K562 (cell line): ENCODE data around the gene NEDD9. TPM values are rescaled to one million over a fixed set of nuclear protein-coding genes. Genes with fewer than 3 reads are reported as not detected.

ENCODE experiments used
- CEBPB ChIP-seq: fragments of 450-650 bp; IDR thresholded peaks from 2 replicates; pipeline ENCODE4 v1.6.1; 2016; ENCODE audit warnings: missing genetic modification characterization, missing compliant biosample characterization
- DPF2 ChIP-seq: fragments of 450-650 bp; IDR thresholded peaks from 2 replicates; pipeline ENCODE4 v1.6.1; 2016
- EHMT2 ChIP-seq: fragments of 450-650 bp; IDR thresholded peaks from 2 replicates; pipeline ENCODE4 v1.6.1; 2018; ENCODE audit warnings: antibody characterized with exemption
- EP300 ChIP-seq: IDR thresholded peaks from 2 replicates; pipeline ENCODE4 v1.6.1; 2012; ENCODE audit warnings: low read length, improper control_type of control experiment
- GABPB1 ChIP-seq: sonication (generic); formaldehyde crosslinking; IDR thresholded peaks from 2 replicates; pipeline ENCODE4 v1.8.0; 2022; ENCODE audit warnings: mild to moderate bottlenecking, missing genetic modification reagents
- HDAC3 ChIP-seq: fragments of 450-650 bp; IDR thresholded peaks from 2 replicates; pipeline ENCODE4 v1.6.1; 2018; ENCODE audit warnings: borderline replicate concordance, mild to moderate bottlenecking, moderate library complexity; ENCODE audit not compliant: partially characterized antibody
- JUN ChIP-seq, 2 experiments: sonication (generic) in 1 of 2; formaldehyde crosslinking in 1 of 2; IDR thresholded peaks; 2 replicates each; pipeline versions ENCODE4 v1.6.1 to v1.8.0; 2012 to 2022; ENCODE audit warnings: borderline replicate concordance in 2 of 2, mild to moderate bottlenecking in 2 of 2, improper control_type of control experiment in 1 of 2, low read depth in 1 of 2, low read length in 1 of 2, missing genetic modification reagents in 1 of 2
- KDM5B ChIP-seq: fragments of 200-600 bp; sonication (generic); IDR thresholded peaks from 2 replicates; pipeline ENCODE4 v1.6.1; 2012; ENCODE audit warnings: low read depth, mild to moderate bottlenecking, moderate library complexity, low read length, control low read depth, inconsistent platforms; ENCODE audit not compliant: insufficient replicate concordance
- MIER1 ChIP-seq: fragments of 450-650 bp; IDR thresholded peaks from 2 replicates; pipeline ENCODE4 v1.6.1; 2016; ENCODE audit warnings: antibody characterized with exemption, mild to moderate bottlenecking, low read depth
- MTA3 ChIP-seq: fragments of 450-650 bp; formaldehyde crosslinking; IDR thresholded peaks from 2 replicates; pipeline ENCODE4 v1.6.1; 2017; ENCODE audit warnings: mild to moderate bottlenecking, borderline replicate concordance
- NFIX ChIP-seq: fragments of 250-450 bp; sonication (Bioruptor Pico); IDR thresholded peaks from 2 replicates; pipeline ENCODE4 v1.4.0; 2020; ENCODE audit warnings: low read depth, mild to moderate bottlenecking, moderate library complexity
- XRCC4 ChIP-seq: IDR thresholded peaks from one replicate; pipeline ENCODE4 v1.6.1; 2011; ENCODE audit not compliant: insufficient read depth, insufficient read length; ENCODE audit errors: extremely low read depth
- ZNF184 ChIP-seq: sonication (generic); formaldehyde crosslinking; IDR thresholded peaks from 2 replicates; pipeline ENCODE4 v1.5.0; 2020; ENCODE audit warnings: missing genetic modification reagents
- ZNF316 ChIP-seq: fragments of 450-650 bp; IDR thresholded peaks from 2 replicates; pipeline ENCODE4 v1.6.1; 2016
- polyA plus RNA-seq, 8 experiments: library from polyadenylated mRNA; depleted of rRNA in 4 of 8; stranded (reverse) in 5 of 8; unstranded in 3 of 8; fragments of >200 nt; fragmentation: Nextera tagmentation in 2 of 8; fragmentation: Illumina TruSeq in 1 of 8; extraction: Ambion mirVana in 2 of 8; extraction: Trizol in 1 of 8; gene quantifications; 2 replicates each; pipeline versions ENCODE4 v1.2.1 to v1.2.3, GENCODE V29; 2011 to 2014; ENCODE audit warnings: inconsistent platforms in 1 of 8, missing spikeins in 1 of 8
- total RNA-seq, 7 experiments: library from RNA; depleted of rRNA in 6 of 7; stranded (reverse); fragments of >200 nt in 6 of 7; fragmentation: Illumina TruSeq in 2 of 7; extraction: Trizol in 2 of 7; gene quantifications; 2 replicates each; pipeline versions ENCODE4 v1.2.1 to v1.2.3, GENCODE V29; 2011 to 2021; ENCODE audit warnings: low replicate concordance in 1 of 7
- TF ChIP-seq, protein P1 (sequence below): fragments of 450-650 bp; formaldehyde crosslinking; IDR thresholded peaks from 2 replicates; pipeline ENCODE4 v1.4.0; 2022; ENCODE audit warnings: missing genetic modification characterization
- TF ChIP-seq, protein P2 (sequence below), 2 experiments: fragments of 450-650 bp; IDR thresholded peaks; 2 replicates each; pipeline ENCODE4 v1.6.1; 2016
- TF ChIP-seq, protein P3 (sequence below): fragments of 450-650 bp; conservative IDR thresholded peaks from 2 replicates; pipeline ENCODE4 v1.6.1; 2016; ENCODE audit warnings: missing genetic modification characterization, low read depth, mild to moderate bottlenecking, missing compliant biosample characterization, moderate library complexity
- TF ChIP-seq, protein P4 (sequence below): fragments of 450-650 bp; IDR thresholded peaks from 2 replicates; pipeline ENCODE4 v1.6.1; 2016; ENCODE audit warnings: borderline replicate concordance
- TF ChIP-seq, protein P5 (sequence below): sonication (generic); formaldehyde crosslinking; IDR thresholded peaks from 2 replicates; pipeline ENCODE4 v1.8.0; 2022; ENCODE audit warnings: missing genetic modification reagents, mild to moderate bottlenecking, moderate library complexity, borderline replicate concordance

NEDD9 gene
- total and polyA plus RNA-seq, 9 of the 15 experiments (the other 6 are each of a cell fraction or from before 2014, with no cell fraction given): 0.04 to 0.18 (median 0.15) TPM; not detected in 6

DNA sequence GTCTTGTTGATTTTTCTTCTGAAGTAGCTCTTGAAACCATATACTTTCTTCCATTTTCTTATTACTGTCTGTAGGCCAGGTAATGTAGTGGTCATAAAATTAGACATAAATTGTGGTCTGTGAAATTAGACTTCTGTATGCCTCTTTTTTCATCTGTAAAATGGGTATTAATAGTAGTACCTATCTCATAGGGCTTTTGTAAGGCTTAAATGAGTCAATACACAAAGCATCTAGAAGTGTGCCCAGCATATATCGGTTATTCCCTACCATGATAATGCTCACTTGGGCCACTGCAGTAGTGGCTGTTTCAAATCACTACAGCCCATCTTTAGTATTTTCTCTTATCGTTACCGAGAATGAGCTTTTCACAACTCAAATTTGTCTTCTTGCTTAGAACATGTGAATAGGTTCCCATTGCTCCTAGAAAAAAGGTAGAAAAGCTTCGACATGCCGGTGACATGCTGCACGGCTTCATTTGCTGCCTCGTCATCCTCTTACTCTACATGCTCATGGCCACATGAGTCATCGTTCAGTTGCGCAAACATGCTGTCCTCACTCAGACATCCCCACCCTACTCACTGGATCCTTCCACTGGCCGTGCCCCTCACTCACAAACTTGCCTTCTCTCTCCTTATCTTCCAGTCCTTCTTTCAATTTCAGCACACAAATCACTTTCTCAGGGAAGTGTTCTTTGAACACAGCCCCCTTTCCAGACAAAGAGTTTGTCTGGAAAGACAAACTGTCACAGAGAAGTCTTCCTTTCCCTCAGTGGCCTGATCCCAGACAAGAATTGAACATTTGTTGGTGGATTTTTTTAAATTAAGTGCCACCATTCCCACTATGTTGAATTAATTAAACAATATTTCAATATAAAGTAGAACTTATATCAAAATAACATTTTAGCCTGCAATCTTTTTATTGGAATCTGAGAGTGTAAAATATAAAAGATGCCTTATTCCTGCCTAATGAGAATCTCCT, 88.8 kb downstream of the NEDD9 start (continued):
- TF ChIP-seq, protein P1, sequence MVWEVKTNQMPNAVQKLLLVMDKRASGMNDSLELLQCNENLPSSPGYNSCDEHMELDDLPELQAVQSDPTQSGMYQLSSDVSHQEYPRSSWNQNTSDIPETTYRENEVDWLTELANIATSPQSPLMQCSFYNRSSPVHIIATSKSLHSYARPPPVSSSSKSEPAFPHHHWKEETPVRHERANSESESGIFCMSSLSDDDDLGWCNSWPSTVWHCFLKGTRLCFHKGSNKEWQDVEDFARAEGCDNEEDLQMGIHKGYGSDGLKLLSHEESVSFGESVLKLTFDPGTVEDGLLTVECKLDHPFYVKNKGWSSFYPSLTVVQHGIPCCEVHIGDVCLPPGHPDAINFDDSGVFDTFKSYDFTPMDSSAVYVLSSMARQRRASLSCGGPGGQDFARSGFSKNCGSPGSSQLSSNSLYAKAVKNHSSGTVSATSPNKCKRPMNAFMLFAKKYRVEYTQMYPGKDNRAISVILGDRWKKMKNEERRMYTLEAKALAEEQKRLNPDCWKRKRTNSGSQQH (CRISPR knock-in tag): 0 out of 2 replicates have a peak, but pooled peaks have one; percentile 9
- TF ChIP-seq, protein P2, sequence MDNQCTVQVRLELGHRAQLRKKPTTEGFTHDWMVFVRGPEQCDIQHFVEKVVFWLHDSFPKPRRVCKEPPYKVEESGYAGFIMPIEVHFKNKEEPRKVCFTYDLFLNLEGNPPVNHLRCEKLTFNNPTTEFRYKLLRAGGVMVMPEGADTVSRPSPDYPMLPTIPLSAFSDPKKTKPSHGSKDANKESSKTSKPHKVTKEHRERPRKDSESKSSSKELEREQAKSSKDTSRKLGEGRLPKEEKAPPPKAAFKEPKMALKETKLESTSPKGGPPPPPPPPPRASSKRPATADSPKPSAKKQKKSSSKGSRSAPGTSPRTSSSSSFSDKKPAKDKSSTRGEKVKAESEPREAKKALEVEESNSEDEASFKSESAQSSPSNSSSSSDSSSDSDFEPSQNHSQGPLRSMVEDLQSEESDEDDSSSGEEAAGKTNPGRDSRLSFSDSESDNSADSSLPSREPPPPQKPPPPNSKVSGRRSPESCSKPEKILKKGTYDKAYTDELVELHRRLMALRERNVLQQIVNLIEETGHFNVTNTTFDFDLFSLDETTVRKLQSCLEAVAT (IDR thresholded peaks at IDR 0.05): 0 out of 4 replicates have a peak, but pooled peaks of 1 of the 2 experiments have one; percentile 26
- TF ChIP-seq EHMT2 (peak; percentile 98), GABPB1 (0 out of 2 replicates have a peak, but pooled peaks have one; percentile 38), MTA3 (0 out of 2 replicates have a peak, but pooled peaks have one; percentile 62), MIER1 (peak; percentile 74), KDM5B (no peak), DPF2 (peak; percentile 99), EP300 (peak; percentile 77), ZNF184 (CRISPR knock-in tag) (no peak), CEBPB (tag) (peak; percentile 100), ZNF316 (peak; percentile 98), NFIX (CRISPR knock-in tag) (no peak), HDAC3 (peak; percentile 21), XRCC4 (no peak), JUN (IDR thresholded peaks at IDR 0.05; ENCODE audit: borderline replicate concordance, low read depth, low read length) (peak; percentile 100), JUN (CRISPR knock-in tag; IDR thresholded peaks at IDR 0.05; ENCODE audit: borderline replicate concordance) (0 out of 2 replicates have a peak, but pooled peaks have one; percentile 34)
- TF ChIP-seq, protein P3, sequence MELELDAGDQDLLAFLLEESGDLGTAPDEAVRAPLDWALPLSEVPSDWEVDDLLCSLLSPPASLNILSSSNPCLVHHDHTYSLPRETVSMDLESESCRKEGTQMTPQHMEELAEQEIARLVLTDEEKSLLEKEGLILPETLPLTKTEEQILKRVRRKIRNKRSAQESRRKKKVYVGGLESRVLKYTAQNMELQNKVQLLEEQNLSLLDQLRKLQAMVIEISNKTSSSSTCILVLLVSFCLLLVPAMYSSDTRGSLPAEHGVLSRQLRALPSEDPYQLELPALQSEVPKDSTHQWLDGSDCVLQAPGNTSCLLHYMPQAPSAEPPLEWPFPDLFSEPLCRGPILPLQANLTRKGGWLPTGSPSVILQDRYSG (tag): 0 out of 2 replicates have a peak, but pooled peaks have one; percentile 60
- TF ChIP-seq, protein P4, sequence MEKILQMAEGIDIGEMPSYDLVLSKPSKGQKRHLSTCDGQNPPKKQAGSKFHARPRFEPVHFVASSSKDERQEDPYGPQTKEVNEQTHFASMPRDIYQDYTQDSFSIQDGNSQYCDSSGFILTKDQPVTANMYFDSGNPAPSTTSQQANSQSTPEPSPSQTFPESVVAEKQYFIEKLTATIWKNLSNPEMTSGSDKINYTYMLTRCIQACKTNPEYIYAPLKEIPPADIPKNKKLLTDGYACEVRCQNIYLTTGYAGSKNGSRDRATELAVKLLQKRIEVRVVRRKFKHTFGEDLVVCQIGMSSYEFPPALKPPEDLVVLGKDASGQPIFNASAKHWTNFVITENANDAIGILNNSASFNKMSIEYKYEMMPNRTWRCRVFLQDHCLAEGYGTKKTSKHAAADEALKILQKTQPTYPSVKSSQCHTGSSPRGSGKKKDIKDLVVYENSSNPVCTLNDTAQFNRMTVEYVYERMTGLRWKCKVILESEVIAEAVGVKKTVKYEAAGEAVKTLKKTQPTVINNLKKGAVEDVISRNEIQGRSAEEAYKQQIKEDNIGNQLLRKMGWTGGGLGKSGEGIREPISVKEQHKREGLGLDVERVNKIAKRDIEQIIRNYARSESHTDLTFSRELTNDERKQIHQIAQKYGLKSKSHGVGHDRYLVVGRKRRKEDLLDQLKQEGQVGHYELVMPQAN: 0 out of 2 replicates have a peak, but pooled peaks have one; percentile 31
- TF ChIP-seq, protein P5, sequence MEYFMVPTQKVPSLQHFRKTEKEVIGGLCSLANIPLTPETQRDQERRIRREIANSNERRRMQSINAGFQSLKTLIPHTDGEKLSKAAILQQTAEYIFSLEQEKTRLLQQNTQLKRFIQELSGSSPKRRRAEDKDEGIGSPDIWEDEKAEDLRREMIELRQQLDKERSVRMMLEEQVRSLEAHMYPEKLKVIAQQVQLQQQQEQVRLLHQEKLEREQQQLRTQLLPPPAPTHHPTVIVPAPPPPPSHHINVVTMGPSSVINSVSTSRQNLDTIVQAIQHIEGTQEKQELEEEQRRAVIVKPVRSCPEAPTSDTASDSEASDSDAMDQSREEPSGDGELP (CRISPR knock-in tag): no peak; the same call in 1 of the 2 replicates
